ENCODE data around the gene WAS.
"Not testable (repeated sequence)": the region's sequence is repeated elsewhere in the genome, so short reads cannot be mapped to it uniquely, and the experiment has no call there.

The WAS gene

DNA sequence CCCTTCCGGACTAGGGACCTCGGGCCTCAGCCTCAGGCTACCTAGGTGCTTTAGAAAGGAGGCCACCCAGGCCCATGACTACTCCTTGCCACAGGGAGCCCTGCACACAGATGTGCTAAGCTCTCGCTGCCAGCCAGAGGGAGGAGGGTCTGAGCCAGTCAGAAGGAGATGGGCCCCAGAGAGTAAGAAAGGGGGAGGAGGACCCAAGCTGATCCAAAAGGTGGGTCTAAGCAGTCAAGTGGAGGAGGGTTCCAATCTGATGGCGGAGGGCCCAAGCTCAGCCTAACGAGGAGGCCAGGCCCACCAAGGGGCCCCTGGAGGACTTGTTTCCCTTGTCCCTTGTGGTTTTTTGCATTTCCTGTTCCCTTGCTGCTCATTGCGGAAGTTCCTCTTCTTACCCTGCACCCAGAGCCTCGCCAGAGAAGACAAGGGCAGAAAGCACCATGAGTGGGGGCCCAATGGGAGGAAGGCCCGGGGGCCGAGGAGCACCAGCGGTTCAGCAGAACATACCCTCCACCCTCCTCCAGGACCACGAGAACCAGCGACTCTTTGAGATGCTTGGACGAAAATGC is at the start of gene WAS:
WAS (plus strand) TSS at position 389 of the 572 bp plus-strand sequence; CDS start at position 444, 55 bp downstream.
- no peak for DNase-seq

DNA sequence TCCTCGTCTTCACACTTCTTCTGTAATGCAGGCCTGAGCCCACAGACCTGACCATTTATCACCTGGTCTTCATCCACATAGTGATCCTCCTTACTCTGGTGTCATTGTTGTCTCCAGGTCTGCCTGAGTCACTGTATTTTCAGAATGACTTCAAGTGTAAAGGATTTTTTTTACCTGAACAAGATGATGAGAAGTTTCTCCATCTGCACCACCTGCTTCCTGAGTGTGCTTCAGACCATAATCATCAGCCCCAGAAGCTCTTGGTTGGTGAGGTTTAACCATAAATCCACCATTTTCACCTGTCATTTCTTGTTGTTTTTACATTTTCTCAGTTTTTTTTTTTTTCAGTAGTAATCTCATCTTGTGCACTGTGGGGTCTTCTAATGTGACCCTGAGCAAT is 47.3 kb upstream of the WAS start:
- no peak for DNase-seq

DNA sequence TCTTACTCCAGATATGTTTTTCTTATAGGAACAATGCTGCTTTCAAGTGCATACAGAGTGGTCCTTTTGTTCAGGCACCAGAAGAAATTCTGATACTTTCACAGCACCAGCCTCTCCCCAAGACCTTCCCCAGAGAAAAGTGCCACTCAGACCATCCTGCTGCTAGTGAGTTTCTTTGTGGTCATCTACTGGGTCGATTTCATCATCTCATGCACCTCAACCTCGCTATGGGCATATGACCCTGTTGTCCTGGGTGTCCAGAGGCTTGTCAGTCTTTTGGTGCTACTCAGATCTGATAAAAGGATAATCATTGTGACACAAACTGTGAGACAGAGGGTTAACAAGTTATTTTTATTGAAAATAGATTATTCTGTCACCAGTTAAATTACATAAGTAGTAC is 46.8 kb upstream of the WAS start:
- no peak for DNase-seq

DNA sequence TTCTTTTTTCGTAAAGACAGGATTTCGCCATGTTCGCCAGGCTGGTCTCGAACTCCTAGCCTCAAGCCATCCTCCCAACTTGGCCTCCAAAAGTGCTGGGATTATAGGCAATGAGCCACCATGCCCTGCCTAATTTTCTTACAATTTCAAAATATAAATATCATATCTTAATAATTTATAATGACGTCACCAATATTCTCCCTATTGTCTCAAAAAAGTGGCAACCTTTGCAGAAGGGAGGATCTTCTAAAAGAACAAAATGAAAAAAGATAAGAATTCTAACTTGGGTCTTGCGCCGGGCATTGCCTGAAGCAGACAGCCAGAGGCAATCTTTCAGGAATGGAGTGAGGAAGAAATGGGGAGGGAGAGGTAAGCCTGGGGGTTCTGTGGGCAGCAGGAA is 37.9 kb upstream of the WAS start:
- no peak for DNase-seq

DNA sequence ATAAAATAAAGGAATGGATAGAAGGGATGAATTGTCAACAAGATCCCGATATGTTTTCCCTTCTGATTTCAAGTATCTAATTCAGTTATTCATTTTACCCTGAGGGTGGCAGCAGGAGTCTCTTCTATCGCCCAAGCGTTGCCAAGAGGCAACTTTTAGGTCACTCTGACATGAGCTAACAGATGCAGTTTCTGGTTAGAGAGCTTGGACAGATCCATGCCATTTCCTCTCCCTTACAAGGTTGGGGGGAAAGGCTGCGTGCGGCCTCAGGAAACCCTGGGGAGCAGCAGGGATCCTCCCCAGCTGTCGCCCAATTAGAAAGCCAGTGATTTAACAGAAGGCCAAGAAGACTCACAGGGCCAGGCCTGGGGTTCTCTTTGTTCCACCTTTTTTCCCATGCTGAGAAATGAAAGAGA is 35.3 kb upstream of the WAS start:
- no peak for DNase-seq

DNA sequence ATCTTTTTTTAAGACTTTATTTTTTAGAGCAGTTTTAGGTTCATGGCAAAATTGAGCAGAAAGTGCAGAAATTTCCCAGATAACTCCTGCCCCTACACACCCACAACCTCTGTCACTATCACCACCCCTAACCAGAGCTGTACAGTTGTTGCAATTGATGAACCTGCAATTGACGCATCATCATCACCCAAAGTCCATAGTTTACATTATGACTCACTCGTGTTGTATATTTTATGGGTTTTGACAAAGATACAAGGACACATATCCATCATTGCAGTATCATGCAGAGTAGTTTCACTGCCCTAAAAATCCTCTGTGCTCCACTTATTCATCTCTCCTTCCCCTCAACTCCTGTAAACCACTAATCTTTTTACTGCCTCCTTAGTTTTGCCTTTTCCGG is 34.5 kb upstream of the WAS start:
- no peak for DNase-seq

DNA sequence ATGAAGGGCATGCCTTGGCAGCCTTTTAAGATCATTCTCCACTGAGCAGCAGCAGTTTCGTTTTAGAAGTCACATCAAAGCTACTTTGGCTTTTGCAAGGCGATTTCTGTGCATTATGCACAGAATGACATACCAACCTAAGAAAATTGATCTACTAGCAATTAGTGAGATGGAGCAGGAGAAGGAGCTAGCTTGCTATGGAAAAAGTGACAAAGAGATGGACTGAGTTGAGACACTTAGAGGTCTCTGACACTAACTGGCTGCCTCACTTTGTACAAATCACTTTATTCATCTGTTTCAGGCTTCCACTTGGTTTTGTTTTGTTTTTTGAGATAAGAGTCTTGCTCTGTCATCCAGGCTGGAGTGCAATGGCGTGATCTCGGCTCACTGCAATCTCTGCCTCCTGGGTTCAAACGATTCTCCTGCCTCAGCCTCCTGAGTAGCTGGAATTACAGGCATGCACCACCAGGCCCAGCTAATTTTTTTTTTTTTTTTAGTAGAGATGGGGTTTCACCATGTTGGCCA is 31.5 kb upstream of the WAS start:
- DNase-seq: not testable (repeated sequence)

DNA sequence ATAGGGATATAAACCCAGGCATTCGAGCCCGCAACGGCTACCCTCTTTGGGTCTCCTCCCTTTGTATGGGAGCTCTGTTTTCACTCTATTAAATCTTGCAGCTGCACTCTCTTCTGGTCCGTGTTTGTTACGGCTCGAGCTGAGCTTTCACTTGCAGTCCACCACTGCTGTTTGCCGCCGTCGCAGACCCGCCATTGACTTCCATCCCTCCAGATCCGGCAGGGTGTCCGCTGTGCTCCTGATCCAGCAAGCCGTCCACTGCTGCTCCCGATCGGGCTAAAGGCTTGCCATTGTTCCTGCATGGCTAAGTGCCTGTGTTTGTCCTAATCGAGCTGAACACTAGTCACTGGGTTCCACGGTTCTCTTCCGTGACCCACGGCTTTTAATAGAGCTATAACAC is 28.9 kb upstream of the WAS start:
- not testable (repeated sequence) for DNase-seq

DNA sequence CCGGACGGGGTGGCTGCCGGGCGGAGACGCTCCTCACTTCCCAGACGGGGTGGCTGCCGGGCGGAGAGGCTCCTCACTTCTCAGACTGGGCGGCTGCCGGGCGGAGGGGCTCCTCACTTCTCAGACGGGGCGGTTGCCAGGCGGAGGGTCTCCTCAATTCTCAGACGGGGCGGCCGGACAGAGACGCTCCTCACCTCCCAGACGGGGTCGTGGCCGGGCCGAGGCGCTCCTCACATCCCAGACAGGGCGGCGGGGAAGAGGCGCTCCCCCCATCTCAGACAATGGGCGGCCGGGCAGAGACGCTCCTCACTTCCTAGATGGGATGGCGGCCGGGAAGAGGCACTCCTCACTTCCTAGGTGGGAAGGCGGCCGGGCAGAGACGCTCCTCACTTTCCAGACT is 23.9 kb upstream of the WAS start:
- DNase-seq: not testable (repeated sequence)

DNA sequence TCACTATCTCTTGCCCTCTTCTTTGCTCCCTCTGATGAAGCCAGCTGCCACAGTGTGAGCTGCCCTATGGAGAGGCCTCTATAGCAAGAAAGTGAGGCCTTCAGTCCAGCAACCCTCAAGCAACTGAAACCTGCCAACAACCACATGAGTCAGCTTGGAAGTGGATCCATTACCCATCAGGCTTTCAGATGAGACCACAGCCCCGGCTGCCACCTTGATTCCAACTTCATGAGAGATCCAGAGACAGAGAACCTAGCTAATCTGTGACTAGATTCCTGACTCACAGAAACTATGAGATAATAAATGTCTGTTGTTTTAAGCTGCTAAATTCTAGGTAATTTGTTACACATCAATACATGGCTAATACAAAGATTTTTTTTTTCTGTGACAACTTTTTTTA is 20.4 kb upstream of the WAS start:
- DNase-seq: no peak

DNA sequence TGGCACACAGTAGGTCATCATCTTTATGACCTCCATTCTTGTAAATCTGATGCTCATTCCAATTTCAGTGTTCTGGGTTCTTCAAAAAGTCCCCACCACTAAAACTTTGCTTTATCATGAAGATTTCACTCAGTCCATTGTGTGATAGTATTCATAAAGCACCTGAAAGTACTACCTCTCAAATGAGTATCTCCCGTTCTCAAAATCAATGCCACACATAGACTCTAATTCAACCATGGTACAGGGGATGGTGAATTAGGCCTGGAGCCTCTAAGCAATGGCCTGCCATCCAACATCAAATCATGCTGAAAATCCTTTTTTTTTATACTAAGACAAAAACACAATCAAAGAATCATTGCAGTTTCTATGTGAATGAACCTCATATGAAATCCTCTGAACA is 19.4 kb upstream of the WAS start:
- no peak for DNase-seq

DNA sequence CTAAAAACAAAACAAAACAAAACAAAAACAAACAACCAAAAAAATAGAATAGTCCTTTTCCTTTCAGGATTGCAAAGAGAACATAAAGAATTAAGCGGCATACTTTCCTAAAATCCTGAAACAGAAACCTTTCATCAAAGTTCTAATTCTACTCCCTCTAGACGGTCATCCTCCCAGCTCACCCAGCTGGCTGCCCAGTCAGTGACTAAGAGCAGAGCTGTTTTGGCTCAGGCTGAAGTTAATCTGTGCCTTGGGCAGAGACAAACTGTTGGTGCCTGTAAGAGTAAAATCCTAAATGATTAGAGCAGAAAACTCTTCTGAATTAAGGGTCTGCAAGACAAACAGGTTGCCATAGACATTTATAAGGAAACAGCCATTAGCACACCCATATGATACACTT is 17.6 kb upstream of the WAS start:
- DNase-seq: no peak

DNA sequence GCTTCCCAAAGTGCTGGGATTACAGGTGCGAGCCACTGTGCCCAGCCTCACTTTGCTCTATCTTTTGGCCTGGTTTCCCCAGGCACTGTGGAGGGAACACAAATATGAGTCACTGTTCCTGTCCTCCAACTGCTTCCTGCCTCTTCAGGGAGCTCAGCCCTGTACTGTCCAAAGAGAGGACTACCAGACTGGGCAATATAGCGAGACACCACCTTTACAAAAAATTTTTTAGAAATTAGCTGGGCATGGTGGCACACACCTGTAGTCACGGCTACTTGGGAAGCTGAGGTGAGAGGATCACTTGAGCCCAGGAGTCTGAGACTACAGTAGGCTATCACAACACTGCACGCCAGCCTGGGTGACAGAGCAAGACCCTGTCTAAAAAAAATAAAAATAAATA is 16.9 kb upstream of the WAS start:
- no peak for DNase-seq

DNA sequence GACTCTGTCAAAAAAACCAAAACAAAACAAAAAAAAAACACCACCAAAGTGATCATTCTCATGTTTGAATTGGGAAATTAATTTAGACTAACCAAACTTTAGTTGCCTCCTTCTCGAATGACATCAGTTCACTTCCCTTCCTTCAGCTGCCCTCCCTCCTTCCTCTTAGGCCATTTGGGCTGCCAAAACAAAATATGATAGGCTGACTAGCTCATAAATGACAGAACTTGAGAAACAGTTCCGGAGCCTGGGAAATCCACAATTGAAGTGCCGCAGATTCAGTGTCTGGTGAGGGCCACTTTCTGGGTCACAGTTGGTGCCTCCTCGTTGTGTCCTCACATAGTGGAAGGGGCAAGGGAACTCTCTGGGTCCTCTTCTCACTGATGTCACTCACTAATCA is 16.1 kb upstream of the WAS start:
- no peak for DNase-seq

DNA sequence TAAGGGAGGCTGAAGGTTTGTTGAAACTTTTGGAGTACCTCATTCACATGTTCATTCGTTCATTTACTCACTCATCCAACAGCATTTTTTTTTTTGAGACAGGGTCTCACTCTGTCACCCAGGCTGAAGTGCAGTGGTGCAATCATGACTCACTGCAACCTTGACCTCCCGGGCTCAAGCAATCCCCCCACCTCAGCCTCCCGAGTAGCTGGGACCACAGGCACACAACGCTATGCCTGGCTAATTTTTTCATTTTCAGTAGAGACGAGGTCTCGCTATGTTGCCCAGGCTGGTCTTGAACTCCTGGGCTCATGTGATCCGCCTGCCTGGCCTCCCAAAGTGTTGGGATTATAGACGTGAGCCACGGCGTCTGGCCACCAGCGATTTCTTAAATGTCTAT is 15.4 kb upstream of the WAS start:
- DNase-seq: not testable (repeated sequence)

DNA sequence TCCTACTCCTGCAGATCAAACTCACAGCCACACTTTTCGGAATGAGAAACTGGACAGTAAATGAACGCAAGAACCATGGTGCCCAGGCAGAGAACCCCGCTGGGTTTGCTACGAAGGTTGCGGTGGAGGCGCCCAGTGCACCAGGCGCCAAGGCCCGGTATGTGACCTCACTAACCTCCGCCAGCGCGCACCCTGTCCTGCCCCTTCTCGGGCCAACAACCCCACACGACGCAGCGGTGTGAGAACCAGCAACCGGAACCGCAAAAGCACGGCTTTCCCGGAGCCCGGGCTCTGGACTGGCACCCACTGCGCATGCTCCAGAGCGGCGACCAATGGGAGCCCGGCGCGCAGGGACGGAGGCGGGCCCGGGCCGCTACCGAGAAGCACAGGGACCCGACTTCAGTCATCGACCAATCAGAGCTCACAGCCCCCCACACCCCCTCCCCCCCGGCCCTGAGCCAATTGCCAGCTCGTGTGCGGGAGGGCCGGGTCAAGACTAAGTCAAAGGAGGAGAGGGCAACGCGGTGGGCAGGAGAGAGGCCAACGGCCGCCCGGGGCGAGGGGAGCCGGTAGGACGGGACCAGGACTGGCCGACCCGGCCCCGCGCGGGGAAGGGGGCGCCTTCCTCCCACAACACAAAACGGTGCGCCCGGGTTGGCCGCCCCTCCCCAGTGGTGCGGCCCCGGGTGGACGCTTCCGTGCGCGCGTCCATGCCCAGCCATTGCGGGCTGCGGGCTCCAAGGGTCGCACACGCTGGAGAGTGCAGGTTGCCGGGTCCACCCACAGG is 7.3 kb upstream of the WAS start:
- DNase-seq: peak; percentile 34

DNA sequence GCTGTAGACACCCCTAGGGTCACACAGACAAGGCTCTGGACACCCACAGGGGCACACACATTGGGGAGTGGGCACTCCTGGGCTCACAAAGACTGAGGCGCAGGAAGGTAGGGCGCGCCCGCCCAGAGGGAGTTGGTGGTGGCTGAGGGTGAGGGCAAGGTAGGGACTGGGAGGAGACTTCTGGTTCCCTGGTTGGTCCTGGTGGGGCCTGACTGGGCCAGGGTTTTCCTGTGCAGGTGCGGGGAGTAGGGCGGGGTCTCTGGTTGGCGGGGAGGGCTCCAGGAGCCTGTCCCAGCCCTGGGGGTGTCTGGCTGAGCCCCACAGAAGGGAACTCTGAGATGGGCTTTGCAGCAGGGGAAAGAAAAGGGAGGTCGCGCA is 6.7 kb upstream of the WAS start:
- DNase-seq: no peak

DNA sequence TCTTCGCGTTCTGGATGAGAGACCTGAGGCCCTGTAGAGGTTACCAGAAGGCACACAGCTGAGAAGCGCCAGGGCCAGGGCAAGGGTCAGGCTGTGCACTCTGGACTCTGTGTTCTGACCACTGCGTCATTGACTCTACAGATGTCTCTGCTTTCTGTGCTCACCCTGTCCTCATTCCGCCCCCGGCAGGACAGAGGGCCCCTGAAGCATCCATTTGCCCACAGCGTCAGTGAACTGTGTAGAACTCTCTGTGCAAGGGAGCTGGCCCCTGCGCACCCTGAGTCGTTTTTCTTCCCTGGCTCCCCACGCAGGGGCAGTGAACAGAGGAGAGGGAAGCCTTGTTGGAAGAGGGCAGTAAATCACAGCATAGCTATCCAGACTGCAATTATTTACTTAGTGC is 6.1 kb upstream of the WAS start:
- DNase-seq: no peak

DNA sequence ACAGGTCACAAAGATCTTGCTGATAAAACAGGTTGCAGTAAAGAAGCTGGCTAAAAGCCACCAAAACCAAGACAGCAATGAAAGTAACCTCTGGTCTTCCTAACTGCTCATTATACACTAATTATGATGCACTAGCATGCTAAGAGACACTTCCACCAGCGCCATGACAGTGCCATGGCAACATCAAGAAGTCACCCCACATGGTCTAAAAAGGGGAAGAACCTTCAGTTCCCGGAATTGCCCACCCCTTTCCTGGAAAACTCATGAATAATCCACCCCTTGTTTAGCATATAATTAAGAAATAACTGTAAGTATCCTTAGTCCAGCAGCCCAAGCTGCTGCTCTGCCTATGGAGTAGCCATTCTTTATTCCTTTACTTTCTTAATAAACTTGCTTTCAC is 3.1 kb upstream of the WAS start:
- DNase-seq: not testable (repeated sequence)

DNA sequence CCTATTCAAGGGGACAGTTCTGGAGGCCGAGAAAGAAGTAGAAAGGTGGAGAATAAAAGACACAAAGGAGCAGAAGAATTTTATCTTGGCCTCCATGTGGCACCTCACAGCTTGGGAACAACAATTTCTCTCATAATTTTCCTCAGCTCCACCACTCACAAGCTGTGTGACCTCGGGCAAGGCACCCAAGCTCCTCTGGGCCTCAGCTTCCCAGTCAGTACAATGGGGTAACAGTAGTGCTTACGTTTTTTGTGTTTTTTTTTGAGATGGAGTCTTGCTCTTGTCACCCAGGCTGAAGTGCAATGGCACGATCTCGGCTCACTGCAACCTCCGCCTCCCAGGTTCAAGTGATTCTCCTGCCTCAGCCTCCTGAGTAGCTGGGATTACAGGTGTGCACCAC is 2.7 kb upstream of the WAS start:
- not testable (repeated sequence) for DNase-seq

DNA sequence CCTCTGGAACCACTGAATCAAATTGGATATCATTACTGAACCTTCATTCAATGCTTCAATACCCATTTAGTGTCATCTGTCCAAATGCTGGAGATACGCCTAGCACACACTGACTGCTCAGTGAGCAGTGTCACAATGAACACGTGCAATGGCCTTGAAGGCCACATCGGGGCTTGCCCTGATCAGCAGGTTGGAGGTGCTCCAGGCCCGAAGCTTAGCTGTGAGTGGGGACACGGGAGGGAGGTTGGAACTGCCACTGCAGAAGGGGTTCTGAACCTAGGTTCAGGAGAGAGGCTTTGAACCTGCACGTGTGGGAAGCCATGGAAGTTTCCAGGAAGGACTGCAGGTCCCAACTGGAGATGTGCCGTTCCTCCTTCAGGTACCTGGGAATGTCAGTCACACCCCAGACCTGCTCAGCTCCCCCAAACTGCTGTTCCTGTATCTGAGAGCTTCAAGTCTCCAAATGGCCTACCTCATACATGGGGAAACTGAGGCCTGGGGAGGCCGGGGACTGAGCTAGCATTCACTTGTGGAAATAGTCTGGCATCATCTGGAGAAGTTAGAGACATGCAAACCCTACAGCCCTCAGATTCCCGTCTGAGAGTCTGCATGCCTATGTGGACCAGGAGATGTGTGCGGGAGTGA is 1.9 kb upstream of the WAS start:
- DNase-seq: no peak

DNA sequence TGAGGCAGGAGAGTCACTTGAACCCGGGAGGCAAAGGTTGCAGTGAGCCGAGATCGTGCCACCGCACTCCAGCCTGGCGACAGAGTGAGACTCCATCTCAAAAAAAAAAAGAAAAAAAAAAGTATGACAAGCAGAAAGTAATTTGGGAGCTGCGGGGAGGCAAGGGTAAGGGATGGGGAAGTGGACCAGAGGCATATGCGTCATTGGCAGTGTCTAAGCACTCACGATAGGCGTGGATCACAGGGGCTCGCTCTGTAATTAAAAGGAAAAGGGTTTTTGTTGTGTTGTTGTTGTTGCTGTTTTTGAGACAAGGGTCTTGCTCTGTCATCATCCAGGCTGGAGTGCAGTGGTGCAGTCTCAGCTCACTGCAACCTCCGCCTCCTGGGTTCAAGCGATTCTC is 804 bp upstream of the WAS start:
- not testable (repeated sequence) for DNase-seq

DNA sequence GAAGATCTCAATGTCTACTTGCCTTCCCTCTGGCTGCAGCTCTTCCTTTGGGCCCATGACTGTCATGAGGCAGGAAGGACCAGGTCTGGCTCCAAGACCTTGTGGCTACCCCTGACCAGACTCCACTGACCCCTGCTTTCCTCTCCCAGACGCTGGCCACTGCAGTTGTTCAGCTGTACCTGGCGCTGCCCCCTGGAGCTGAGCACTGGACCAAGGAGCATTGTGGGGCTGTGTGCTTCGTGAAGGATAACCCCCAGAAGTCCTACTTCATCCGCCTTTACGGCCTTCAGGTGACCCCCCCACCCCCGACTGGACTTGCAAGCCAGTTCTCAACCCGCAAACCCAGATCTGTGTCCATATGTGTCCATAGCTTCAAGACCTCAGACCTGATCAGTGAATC is 535 bp downstream of the WAS start:
- no peak for DNase-seq

DNA sequence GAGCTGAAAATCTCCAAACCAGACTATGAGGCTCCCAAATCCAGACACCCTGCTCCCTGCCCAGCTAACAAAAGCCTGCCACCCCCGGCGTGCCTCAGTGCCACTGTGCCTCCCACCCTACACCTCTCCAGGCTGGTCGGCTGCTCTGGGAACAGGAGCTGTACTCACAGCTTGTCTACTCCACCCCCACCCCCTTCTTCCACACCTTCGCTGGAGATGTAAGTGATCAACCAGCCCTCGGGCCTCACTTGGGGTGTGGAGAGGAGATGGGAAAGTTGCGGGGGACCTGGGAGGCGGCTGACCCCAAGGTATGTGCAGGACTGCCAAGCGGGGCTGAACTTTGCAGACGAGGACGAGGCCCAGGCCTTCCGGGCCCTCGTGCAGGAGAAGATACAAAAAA is 1.8 kb downstream of the WAS start:
- DNase-seq: no peak

Measured in NCI-H2029 treated with DMSO at 0.1 percent for 48 hours (cell line).